Kidney epithelial cell (primary cell): ENCODE data around the gene CYP4F22. TPM values are rescaled to one million over a fixed set of nuclear protein-coding genes. Genes with fewer than 3 reads are reported as not detected.

ENCODE experiments used
- DNase-seq: peaks from one replicate; pipeline ENCODE4 v3.0.0-alpha.2; 2010; ENCODE audit warnings: low read depth
- H3K27me3 ChIP-seq: 2 replicates; pipeline ENCODE4 v1.6.0; 2011; ENCODE audit warnings: low read length; ENCODE audit not compliant: control insufficient read depth, insufficient read depth
- H3K36me3 ChIP-seq: 2 replicates; pipeline ENCODE4 v1.5.1; 2011; ENCODE audit warnings: low read length; ENCODE audit not compliant: control insufficient read depth, insufficient read depth
- H3K4me3 ChIP-seq: 2 replicates; pipeline ENCODE4 v1.5.1; 2011; ENCODE audit warnings: low read depth, mild to moderate bottlenecking, control low read depth, low read length
- total RNA-seq: library from RNA; depleted of rRNA; stranded (reverse); fragments of >200 nt; gene quantifications from 2 replicates; pipeline ENCODE4 v1.2.3, GENCODE V29; 2015
- TF ChIP-seq, protein P1 (sequence below): IDR thresholded peaks from 2 replicates; pipeline ENCODE4 v1.5.1; 2011; ENCODE audit warnings: mild to moderate bottlenecking, moderate library complexity, low read length, control low read depth, inconsistent platforms; ENCODE audit not compliant: insufficient read depth, poor library complexity, severe bottlenecking

CYP4F22 gene
- total RNA-seq, 1 donor from 2014 or later: not detected

DNA sequence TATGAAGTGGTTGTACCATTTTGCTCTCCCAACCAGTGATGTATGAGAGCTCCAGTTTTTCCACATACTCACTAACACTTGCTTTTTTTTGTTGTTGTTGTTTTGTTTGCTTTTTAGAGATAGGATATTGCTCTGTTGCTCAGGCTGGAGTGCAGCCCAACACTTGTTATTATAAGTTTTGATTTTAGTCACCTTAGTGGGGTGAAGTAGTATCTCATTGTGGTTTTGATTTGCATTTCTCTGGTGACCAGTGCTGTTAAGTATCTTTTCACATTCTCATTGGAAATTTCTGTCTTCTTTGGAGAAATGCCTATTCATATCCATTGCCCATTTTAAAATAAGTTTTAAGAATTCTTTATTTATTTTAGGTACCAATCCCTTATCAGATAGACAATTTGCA is 31.3 kb downstream of the CYP4F22 start:
- TF ChIP-seq, protein P1, sequence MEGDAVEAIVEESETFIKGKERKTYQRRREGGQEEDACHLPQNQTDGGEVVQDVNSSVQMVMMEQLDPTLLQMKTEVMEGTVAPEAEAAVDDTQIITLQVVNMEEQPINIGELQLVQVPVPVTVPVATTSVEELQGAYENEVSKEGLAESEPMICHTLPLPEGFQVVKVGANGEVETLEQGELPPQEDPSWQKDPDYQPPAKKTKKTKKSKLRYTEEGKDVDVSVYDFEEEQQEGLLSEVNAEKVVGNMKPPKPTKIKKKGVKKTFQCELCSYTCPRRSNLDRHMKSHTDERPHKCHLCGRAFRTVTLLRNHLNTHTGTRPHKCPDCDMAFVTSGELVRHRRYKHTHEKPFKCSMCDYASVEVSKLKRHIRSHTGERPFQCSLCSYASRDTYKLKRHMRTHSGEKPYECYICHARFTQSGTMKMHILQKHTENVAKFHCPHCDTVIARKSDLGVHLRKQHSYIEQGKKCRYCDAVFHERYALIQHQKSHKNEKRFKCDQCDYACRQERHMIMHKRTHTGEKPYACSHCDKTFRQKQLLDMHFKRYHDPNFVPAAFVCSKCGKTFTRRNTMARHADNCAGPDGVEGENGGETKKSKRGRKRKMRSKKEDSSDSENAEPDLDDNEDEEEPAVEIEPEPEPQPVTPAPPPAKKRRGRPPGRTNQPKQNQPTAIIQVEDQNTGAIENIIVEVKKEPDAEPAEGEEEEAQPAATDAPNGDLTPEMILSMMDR: no peak
- Histone ChIP-seq H3K4me3 (no peak overlapping the region), H3K36me3 (no peaks in the 10 kb centered on the region), H3K27me3 (no peaks in the 10 kb centered on the region)
- no peak for DNase-seq

DNA sequence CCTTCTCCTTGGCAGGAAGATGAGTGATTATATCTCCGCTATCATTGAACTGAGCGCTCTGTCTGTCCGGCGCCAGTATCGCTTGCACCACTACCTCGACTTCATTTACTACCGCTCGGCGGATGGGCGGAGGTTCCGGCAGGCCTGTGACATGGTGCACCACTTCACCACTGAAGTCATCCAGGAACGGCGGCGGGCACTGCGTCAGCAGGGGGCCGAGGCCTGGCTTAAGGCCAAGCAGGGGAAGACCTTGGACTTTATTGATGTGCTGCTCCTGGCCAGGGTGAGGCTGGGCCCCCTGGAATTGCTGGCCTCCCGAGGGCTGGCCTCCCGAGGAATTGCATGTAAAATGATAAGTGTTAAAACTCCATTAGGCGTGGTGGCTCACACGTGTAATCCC is 32.1 kb downstream of the CYP4F22 start:
- no peak for DNase-seq
- Histone ChIP-seq H3K36me3 (no peaks in the 10 kb centered on the region), H3K4me3 (no peak overlapping the region), H3K27me3 (no peaks in the 10 kb centered on the region)
- TF ChIP-seq, protein P1: no peak

DNA sequence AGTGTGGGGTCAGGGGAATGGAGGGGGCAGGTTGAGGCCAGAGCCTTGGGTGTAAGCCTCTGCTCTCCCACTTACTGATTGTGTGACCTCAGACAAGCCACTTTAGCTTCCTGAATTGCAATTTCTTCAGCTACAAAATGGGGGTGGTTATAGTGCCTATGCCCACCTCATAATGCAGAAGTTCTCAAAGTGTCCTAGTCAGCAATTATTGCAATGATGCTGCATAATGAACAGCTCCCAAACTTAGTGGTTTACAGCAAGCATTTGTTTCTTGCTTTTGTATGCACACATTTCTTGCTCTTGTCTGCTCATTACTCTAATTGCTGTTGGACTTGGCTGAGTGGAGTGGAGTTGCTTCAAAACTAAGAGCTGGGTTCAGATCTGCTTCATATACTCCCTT is 36.0 kb downstream of the CYP4F22 start:
- no peak overlapping the region for H3K4me3 ChIP-seq
- DNase-seq: no peak
- H3K36me3 ChIP-seq: no peaks in the 10 kb centered on the region
- TF ChIP-seq, protein P1: no peak
- no peaks in the 10 kb centered on the region for H3K27me3 ChIP-seq

DNA sequence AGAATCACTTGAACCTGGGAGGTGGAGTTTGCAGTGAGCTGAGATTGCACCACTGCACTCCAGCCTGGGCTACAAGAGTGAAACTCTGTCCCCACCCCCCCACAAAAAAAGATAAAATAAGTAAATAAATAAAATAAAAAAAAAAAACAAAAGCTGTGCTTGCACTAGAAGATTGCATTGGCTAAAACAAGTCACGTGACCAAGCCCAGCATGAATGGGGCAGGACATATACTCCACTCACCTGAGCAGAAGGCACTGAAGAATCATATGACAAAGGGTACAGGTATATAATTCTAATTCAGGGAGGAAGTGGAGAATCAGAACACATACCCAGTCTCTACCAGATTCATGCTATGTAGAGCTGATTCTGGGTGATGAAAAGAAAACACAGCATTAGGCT is 36.6 kb downstream of the CYP4F22 start:
- TF ChIP-seq, protein P1: no peak
- H3K4me3 ChIP-seq: no peak overlapping the region
- DNase-seq: no peak
- no peaks in the 10 kb centered on the region for H3K36me3 ChIP-seq
- H3K27me3 ChIP-seq: no peaks in the 10 kb centered on the region

DNA sequence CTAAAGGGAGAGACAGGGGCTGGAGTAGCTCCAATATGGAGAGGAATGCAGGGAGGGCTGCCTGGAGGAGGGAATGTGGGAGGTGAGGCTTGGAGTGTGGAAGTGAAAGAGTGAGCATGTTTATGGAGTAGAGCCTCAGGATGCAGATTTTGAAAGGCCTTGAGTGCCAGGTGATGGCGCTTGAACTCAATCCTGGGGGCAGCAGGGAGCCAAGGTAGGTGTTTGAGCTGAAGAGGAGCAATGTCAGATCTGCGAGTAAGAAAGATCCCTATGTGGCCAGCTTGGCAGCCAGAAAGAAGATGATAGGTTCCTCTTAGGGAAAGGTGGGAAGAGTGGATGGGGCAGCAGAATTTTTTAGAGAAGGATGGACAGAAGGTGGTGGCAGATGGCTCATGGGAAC is 40.3 kb downstream of the CYP4F22 start:
- DNase-seq: no peak
- TF ChIP-seq, protein P1: no peak
- Histone ChIP-seq H3K27me3 (peaks cover 15% of the 10 kb centered on the region), H3K36me3 (no peaks in the 10 kb centered on the region), H3K4me3 (no peak overlapping the region)

DNA sequence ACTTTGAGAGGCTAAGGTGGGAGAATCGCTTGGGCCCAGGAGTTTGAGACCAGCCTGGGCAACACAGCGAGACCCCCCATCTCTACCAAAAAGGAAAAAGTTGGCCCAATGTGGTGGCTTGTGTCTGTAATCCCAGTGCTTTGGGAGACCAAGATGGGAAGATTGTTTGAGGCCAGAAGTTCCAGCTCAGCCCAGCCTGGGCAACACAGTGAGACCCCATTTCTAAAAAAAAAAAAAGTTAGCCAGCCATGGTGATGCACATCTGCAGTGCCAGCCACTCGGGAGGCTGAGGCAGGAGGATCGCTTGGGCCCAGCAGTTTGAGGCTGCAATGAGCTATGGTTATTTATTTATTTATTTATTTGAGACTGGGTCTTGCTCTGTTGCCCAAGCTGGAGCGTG is 41.3 kb downstream of the CYP4F22 start:
- TF ChIP-seq, protein P1: no peak
- Histone ChIP-seq H3K36me3 (no peaks in the 10 kb centered on the region), H3K27me3 (peaks cover 15% of the 10 kb centered on the region), H3K4me3 (no peak overlapping the region)
- no peak for DNase-seq
